GM06990 (cell line): ENCODE measurements around the gene ITPK1.

Experiments used
- DNase-seq: peaks from one replicate; pipeline ENCODE4 v3.0.0-alpha.2; 2011; ENCODE audit not compliant: insufficient read length; ENCODE audit errors: extremely low read depth
- H3K27me3 ChIP-seq: replicated peaks from 2 replicates; pipeline ENCODE4 v1.6.0; 2011; ENCODE audit warnings: low read length; ENCODE audit not compliant: control insufficient read depth, insufficient read depth
- H3K36me3 ChIP-seq: 2 replicates; pipeline ENCODE4 v1.5.1; 2011; ENCODE audit warnings: low read length; ENCODE audit not compliant: control insufficient read depth, insufficient read depth
- H3K4me3 ChIP-seq: replicated peaks from 2 replicates; pipeline ENCODE4 v1.5.1; 2011; ENCODE audit warnings: low read depth, mild to moderate bottlenecking, control low read depth, low read length
- TF ChIP-seq, protein P1 (sequence below): IDR thresholded peaks from 2 replicates; pipeline ENCODE4 v1.5.1; 2011; ENCODE audit warnings: low read length, control low read depth, mild to moderate bottlenecking, inconsistent platforms; ENCODE audit not compliant: insufficient read depth, poor library complexity, severe bottlenecking

ITPK1 gene

DNA sequence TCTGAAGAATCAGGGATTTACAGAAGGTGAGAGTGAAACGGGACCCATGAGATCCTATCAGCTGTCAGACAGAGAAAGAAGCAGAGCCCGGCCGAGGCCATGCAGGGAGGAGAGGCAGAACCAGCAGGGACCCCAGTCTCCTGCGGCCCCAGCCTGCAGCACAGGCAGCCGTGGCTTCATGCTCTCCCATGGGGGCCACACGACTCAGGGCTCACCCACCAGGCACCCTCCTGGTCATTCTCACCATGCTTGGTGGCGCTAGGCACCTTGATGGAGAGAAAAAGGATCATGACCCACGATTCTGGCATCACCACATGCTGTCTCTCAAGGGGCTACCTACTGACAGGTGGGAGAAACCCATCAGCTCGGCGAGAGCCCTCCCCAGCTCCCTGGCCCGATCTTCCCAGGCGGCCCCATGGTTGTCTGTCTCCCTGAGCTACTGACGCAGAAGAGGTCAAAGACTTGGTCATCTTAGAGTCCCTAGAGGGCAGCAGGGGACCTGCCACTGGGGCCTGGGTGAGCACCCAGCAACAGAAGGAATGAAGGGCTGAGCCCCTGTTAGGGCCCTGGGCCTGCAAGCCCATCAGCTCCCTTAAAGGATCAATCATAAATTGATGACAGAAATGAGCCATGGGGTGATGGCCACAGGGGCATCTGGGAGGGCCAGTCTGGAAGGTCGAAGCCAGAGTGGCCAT lies 58.0 kb downstream of the ITPK1 start:
- TF ChIP-seq, protein P1, sequence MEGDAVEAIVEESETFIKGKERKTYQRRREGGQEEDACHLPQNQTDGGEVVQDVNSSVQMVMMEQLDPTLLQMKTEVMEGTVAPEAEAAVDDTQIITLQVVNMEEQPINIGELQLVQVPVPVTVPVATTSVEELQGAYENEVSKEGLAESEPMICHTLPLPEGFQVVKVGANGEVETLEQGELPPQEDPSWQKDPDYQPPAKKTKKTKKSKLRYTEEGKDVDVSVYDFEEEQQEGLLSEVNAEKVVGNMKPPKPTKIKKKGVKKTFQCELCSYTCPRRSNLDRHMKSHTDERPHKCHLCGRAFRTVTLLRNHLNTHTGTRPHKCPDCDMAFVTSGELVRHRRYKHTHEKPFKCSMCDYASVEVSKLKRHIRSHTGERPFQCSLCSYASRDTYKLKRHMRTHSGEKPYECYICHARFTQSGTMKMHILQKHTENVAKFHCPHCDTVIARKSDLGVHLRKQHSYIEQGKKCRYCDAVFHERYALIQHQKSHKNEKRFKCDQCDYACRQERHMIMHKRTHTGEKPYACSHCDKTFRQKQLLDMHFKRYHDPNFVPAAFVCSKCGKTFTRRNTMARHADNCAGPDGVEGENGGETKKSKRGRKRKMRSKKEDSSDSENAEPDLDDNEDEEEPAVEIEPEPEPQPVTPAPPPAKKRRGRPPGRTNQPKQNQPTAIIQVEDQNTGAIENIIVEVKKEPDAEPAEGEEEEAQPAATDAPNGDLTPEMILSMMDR, result no peak

DNA sequence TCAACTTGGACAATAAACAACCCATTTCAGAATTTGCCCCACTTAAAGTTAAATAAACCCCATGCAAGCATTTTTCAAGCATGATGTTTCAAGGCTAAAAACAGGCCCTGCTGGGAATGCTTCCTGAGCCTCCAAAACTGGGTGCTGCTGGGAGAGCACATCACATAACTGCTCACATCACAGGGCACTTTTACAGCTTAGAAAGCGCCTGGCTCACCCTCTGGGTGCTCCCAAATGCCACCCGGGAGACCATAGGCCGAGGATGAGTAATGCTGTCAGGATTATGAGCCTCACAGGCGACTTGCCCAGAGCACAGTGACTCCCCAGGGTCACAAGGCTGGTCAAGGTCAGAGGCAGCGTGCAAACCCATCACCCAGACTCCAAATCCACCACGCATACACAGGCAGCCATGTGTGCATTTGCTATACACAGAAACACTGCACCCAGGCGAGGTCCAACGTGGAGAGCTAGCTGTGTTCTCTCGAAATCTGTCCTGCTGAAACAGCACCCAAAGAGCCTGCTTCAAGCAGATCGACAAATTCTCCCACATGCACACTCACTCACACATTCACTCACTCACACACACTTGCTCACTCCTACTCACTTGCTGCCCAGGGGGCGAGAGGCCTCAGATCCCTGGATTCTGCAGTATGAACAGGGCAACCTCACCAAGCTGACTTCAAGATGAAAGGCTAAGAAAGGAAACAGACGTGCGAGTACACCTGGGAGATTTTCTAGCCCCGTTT lies 58.7 kb downstream of the ITPK1 start:
- H3K4me3 ChIP-seq, result no peak overlapping the region
- TF ChIP-seq, protein P1, result no peak
- DNase-seq, result no peak
- H3K27me3 ChIP-seq, result no peaks in the 10 kb centered on the region
- no peaks in the 10 kb centered on the region for H3K36me3 ChIP-seq

More for the DNA sequence above, 58.0 kb downstream of the ITPK1 start:
- Histone ChIP-seq H3K27me3 (no peaks in the 10 kb centered on the region), H3K4me3 (no peak overlapping the region), H3K36me3 (no peaks in the 10 kb centered on the region)
- DNase-seq, result no peak

DNA sequence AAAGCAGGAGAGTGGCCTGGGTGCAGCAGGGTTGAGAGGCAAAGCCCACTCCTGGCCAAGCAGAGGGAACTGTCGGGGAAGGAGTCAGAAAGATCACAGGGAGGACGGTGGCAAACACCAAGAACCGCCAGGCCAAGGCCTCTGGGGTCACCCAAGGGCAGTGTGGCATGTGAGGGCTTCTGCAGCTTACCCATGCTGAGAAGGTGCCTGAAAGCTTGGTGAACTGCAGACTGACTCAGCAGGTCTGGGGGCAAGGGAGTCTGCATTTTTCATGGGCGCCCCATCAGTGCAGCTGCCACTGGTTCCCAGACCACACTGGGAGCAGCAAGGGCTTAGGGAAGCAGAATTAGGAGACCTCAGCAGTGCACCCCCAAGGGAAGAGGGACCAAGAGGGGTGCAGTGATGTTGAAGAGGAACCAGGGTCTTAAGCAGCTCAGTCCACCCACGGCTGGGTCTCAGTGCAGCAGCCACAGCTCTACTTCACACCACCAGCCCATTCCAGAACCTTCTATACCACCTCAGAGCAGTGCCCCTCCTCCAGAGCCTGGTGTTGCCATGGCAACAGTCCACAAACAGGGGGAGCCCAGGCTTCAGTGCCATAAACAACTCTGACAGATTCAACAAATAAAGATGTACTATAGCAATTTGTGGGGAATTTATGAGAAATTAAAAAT lies 59.4 kb downstream of the ITPK1 start:
- no peak for DNase-seq
- H3K36me3 ChIP-seq, result no peaks in the 10 kb centered on the region
- TF ChIP-seq, protein P1, result no peak
- no peaks in the 10 kb centered on the region for H3K27me3 ChIP-seq
- no peak overlapping the region for H3K4me3 ChIP-seq

- Histone ChIP-seq H3K27me3 (no peaks in the 10 kb centered on the region), H3K36me3 (no peaks in the 10 kb centered on the region; the same call in 1 of the 2 replicates), H3K4me3 (no peak overlapping the region)
- no peak for DNase-seq
- TF ChIP-seq, protein P1, result no peak
Observed at GRCh38 chr14:93055651-93056115, 60.0 kb downstream of the ITPK1 start.

GRCh38 chr14:93054876-93055275 lies 60.8 kb downstream of the ITPK1 start:
- Histone ChIP-seq H3K27me3 (no peaks in the 10 kb centered on the region), H3K36me3 (no peaks in the 10 kb centered on the region; the same call in 1 of the 2 replicates), H3K4me3 (no peak overlapping the region)
- no peak for DNase-seq
- TF ChIP-seq, protein P1, result no peak
